Upper lobe of right lung (tissue), 1 donor: ENCODE data around the gene COX4I1. TPM values are rescaled to one million over a fixed set of nuclear protein-coding genes. Genes with fewer than 3 reads are reported as not detected.
"Not testable (repeated sequence)": the region's sequence is repeated elsewhere in the genome, so short reads cannot be mapped to it uniquely, and the experiment has no call there.

ENCODE experiments used
- ATAC-seq: fragments of 200-7000 bp; cut with Tn5 transposase; one replicate; pipeline ENCODE4 v1.9.1; 2020; ENCODE audit warnings: mild to moderate bottlenecking, moderate library complexity
- DNase-seq: peaks from one replicate; pipeline ENCODE4 v3.0.0-alpha.2; 2020
- H3K27ac ChIP-seq: fragments of 200-600 bp; one replicate; pipeline ENCODE4 v1.8.0; 2022
- H3K27me3 ChIP-seq: fragments of 200-600 bp; one replicate; pipeline ENCODE4 v1.8.0; 2022; ENCODE audit warnings: mild to moderate bottlenecking
- H3K36me3 ChIP-seq: fragments of 200-600 bp; one replicate; pipeline ENCODE4 v1.8.0; 2022
- H3K4me1 ChIP-seq: fragments of 200-600 bp; one replicate; pipeline ENCODE4 v1.8.0; 2022
- H3K4me3 ChIP-seq: fragments of 200-600 bp; one replicate; pipeline ENCODE4 v1.8.0; 2022; ENCODE audit warnings: mild to moderate bottlenecking
- H3K9me3 ChIP-seq: fragments of 200-600 bp; one replicate; pipeline ENCODE4 v1.8.0; 2022
- CTCF ChIP-seq: fragments of 200-600 bp; IDR thresholded peaks from one replicate; pipeline ENCODE4 v1.8.0; 2022; ENCODE audit warnings: antibody characterized with exemption
- intact Hi-C: fragments of 100-400 bp; cut with DNase I; formaldehyde crosslinking; loops from one replicate; pipeline ENCODE4 v1.11.0; 2022
- total RNA-seq: library from RNA; stranded (reverse); fragmentation: NEBNext Ultra II Directional; extraction: Animal tissue kit (Norgen Biotek cat#: 25700); gene quantifications from one replicate; pipeline ENCODE4 v1.2.1, GENCODE V29; 2021
- donor health status: DM: no; HTN: yes; CAD: no; lungs with severe emphysema.

COX4I1 gene
- total RNA-seq, 1 donor from 2014 or later = 382 TPM

GRCh38 chr16:85816159-85816558 is 16.7 kb downstream of the COX4I1 start:
- intact Hi-C loops = no loop called here
- no peaks in the 10 kb centered on the region for H3K4me1 ChIP-seq
- TF ChIP-seq CTCF = no peak
- H3K27me3 ChIP-seq = peaks cover 20% of the 10 kb centered on the region
- ATAC-seq = no peak
- H3K9me3 ChIP-seq = no peaks in the 10 kb centered on the region
- H3K27ac ChIP-seq = no peak overlapping the region
- no peak overlapping the region for H3K4me3 ChIP-seq
- no peaks in the 10 kb centered on the region for H3K36me3 ChIP-seq
- peak; percentile 40 for DNase-seq

- H3K4me1 ChIP-seq, intact Hi-C loops, H3K9me3 ChIP-seq, DNase-seq, ATAC-seq, H3K4me3 ChIP-seq, H3K27ac ChIP-seq, H3K36me3 ChIP-seq: not testable (repeated sequence)
- H3K27me3 ChIP-seq = peaks cover 17% of the 10 kb centered on the region
Observed at GRCh38 chr16:85817195-85817594, 17.7 kb downstream of the COX4I1 start.

- Histone ChIP-seq H3K4me1 (no peaks in the 10 kb centered on the region), H3K9me3 (no peaks in the 10 kb centered on the region), H3K27me3 (peaks cover 10% of the 10 kb centered on the region), H3K36me3 (no peaks in the 10 kb centered on the region), H3K4me3 (no peak overlapping the region), H3K27ac (no peak overlapping the region)
- intact Hi-C loops = no loop called here
- ATAC-seq (peak; percentile 87), DNase-seq (peak; percentile 88)
- TF ChIP-seq CTCF = peak; percentile 73
Observed at GRCh38 chr16:85819245-85819644, 19.8 kb downstream of the COX4I1 start.

- Histone ChIP-seq H3K27ac (no peak overlapping the region), H3K9me3 (no peaks in the 10 kb centered on the region), H3K4me3 (no peak overlapping the region), H3K36me3 (no peaks in the 10 kb centered on the region), H3K27me3 (peaks cover 10% of the 10 kb centered on the region), H3K4me1 (no peaks in the 10 kb centered on the region)
- no peak for ATAC-seq
- intact Hi-C loops = loop anchor here (5.0 to 10.0 kb wide), 3 partner anchors 168 to 705 kb away; no protein-coding TSS in a partner anchor
- no peak for TF ChIP-seq CTCF
- DNase-seq = peak; percentile 52
Observed at GRCh38 chr16:85819771-85820170, 20.3 kb downstream of the COX4I1 start.

- intact Hi-C loops = loop anchor here (5.0 to 10.0 kb wide), 3 partner anchors 167 to 704 kb away; no protein-coding TSS in a partner anchor
- Histone ChIP-seq H3K4me1 (no peaks in the 10 kb centered on the region), H3K36me3 (no peaks in the 10 kb centered on the region), H3K27ac (no peak overlapping the region), H3K9me3 (no peaks in the 10 kb centered on the region), H3K4me3 (no peak overlapping the region), H3K27me3 (peaks cover 10% of the 10 kb centered on the region)
- DNase-seq (peak; percentile 31), ATAC-seq (no peak)
- no peak for TF ChIP-seq CTCF
Observed at GRCh38 chr16:85820604-85821372, 21.3 kb downstream of the COX4I1 start.

- Histone ChIP-seq H3K4me1 (no peaks in the 10 kb centered on the region), H3K27ac (no peak overlapping the region), H3K27me3 (peaks cover 10% of the 10 kb centered on the region), H3K4me3 (no peak overlapping the region), H3K36me3 (no peaks in the 10 kb centered on the region), H3K9me3 (no peaks in the 10 kb centered on the region)
- intact Hi-C loops = loop anchor here (5.0 to 10.0 kb wide), 3 partner anchors 166 to 703 kb away; no protein-coding TSS in a partner anchor
- DNase-seq (peak; percentile 87), ATAC-seq (peak; percentile 97)
- peak; percentile 99 for TF ChIP-seq CTCF
Observed at GRCh38 chr16:85821390-85822135, 22.1 kb downstream of the COX4I1 start.
